ENCODE data around the gene TNXB.

DNA sequence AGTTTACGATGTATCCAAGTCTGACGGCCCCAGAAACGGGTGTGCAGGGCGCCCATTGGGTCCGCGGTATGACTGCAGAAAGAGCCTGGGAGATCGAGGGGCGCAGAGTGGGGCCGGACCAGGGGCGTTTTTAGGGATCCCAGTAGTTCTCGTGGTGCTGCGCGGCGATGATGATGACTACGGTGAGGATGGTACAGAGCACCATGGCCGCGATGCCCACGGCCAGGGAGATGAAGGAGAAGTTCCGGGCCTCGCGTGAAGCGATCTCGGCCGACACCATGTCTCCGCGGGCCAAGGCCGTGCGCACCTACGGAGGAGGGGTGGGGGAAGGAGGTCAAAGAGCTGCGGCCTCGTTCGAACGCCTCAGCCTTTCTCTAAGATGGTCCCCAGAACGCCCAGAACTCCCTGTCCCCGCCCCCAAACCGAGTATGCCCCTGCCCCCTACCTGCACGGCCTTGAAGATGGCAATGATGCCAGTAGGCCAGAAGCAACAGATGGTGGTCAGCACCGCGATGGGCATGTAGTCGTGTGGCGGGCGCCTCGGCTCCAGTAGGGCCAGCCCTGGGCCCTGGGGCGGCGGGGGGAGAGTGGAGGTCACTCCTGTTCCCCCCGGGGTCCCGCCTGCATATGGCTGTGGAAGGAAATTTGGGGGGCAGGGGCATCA lies 40.1 kb upstream of the TNXB start:
- no peak for TF ChIP-seq POLR2A (IDR thresholded peaks at IDR 0.05; ENCODE audit: low read length)
- no peak for TF ChIP-seq GATA1 (IDR thresholded peaks at IDR 0.05; ENCODE audit: low read depth, low read length)

All from erythroblast (primary cell).